HFF-Myc (cell line): Measurements from ENCODE around the gene CHSY1.

ENCODE experiments used
- DNase-seq: peaks from one replicate; pipeline ENCODE4 v3.0.0-alpha.2; 2011; ENCODE audit warnings: low read depth; ENCODE audit errors: extremely low read depth
- H3K4me3 ChIP-seq: replicated peaks from 2 replicates; pipeline ENCODE4 v1.5.1; 2011; ENCODE audit warnings: low read depth, mild to moderate bottlenecking, control low read depth, low read length
- CTCF ChIP-seq: IDR thresholded peaks from 2 replicates; pipeline ENCODE4 v1.5.1; 2012; ENCODE audit warnings: mild to moderate bottlenecking, low read depth, low read length, control low read depth; ENCODE audit errors: missing control alignments

Gene CHSY1

GRCh38 chr15:101133751-101134261, 118.0 kb downstream of the CHSY1 start:
- TF ChIP-seq CTCF, result no peak
- DNase-seq, result no peak
- H3K4me3 ChIP-seq, result no peak overlapping the region

GRCh38 chr15:101133181-101133460, 118.7 kb downstream of the CHSY1 start:
- H3K4me3 ChIP-seq, result no peak overlapping the region
- DNase-seq, result no peak
- TF ChIP-seq CTCF, result no peak

GRCh38 chr15:101132390-101133180, 119.3 kb downstream of the CHSY1 start:
- no peak for TF ChIP-seq CTCF
- DNase-seq, result no peak
- no peak overlapping the region for H3K4me3 ChIP-seq

GRCh38 chr15:101131489-101132389, 120.1 kb downstream of the CHSY1 start:
- no peak for TF ChIP-seq CTCF
- H3K4me3 ChIP-seq, result no peak overlapping the region
- no peak for DNase-seq

- TF ChIP-seq CTCF, result no peak
- H3K4me3 ChIP-seq, result no peak overlapping the region
Observed at GRCh38 chr15:101129851-101130380, 121.9 kb downstream of the CHSY1 start.

GRCh38 chr15:101128221-101129015, 123.4 kb downstream of the CHSY1 start:
- peak; percentile 94 for DNase-seq

More at GRCh38 chr15:101129851-101130380, 121.9 kb downstream of the CHSY1 start:
- DNase-seq, result no peak

More at GRCh38 chr15:101128221-101129015, 123.4 kb downstream of the CHSY1 start:
- H3K4me3 ChIP-seq, result no peak overlapping the region
- no peak for TF ChIP-seq CTCF
